Left ventricle myocardium inferior (tissue), 1 donor: ENCODE results near the gene RTN4R. TPM values are rescaled to one million over a fixed set of nuclear protein-coding genes. Genes with fewer than 3 reads are reported as not detected.

Experiments used
- DNase-seq: peaks from one replicate; pipeline ENCODE4 v3.0.0-alpha.2; 2020
- H3K27ac ChIP-seq: fragments of 200-600 bp; replicated peaks from 2 replicates; pipeline ENCODE4 v1.8.0; 2021
- H3K27me3 ChIP-seq: fragments of 200-600 bp; 2 replicates; pipeline ENCODE4 v1.8.0; 2021; ENCODE audit warnings: low read depth
- H3K36me3 ChIP-seq: fragments of 200-600 bp; 2 replicates; pipeline ENCODE4 v1.8.0; 2021
- H3K4me1 ChIP-seq: fragments of 200-600 bp; 2 replicates; pipeline ENCODE4 v1.8.0; 2021
- H3K4me3 ChIP-seq: fragments of 200-600 bp; 2 replicates; pipeline ENCODE4 v1.8.0; 2021; ENCODE audit warnings: mild to moderate bottlenecking, moderate library complexity
- H3K9me3 ChIP-seq: fragments of 200-600 bp; replicated peaks from 2 replicates; pipeline ENCODE4 v1.8.0; 2021
- CTCF ChIP-seq: fragments of 200-600 bp; IDR thresholded peaks from 2 replicates; pipeline ENCODE4 v1.8.0; 2021; ENCODE audit warnings: antibody characterized with exemption, mild to moderate bottlenecking, borderline replicate concordance
- intact Hi-C: fragments of 100-400 bp; cut with micrococcal nuclease; formaldehyde crosslinking; loops from one replicate; pipeline ENCODE4 v1.11.0; 2022
- microRNA-seq: library from miRNA; unstranded; fragments of <30 nt; microRNA quantifications from one replicate; pipeline ENCODE4 v1.2.0, GENCODE V29; 2020
- total RNA-seq: library from RNA; stranded (reverse); fragmentation: NEBNext Ultra II Directional; extraction: Animal tissue kit (Norgen Biotek cat#: 25700); gene quantifications from one replicate; pipeline ENCODE4 v1.2.1, GENCODE V29; 2021
- donor health status: DM: no; HTN: yes; CAD: no; lungs with severe emphysema.

RTN4R gene
- total RNA-seq, 1 donor from 2014 or later: 0.96 TPM

DNA sequence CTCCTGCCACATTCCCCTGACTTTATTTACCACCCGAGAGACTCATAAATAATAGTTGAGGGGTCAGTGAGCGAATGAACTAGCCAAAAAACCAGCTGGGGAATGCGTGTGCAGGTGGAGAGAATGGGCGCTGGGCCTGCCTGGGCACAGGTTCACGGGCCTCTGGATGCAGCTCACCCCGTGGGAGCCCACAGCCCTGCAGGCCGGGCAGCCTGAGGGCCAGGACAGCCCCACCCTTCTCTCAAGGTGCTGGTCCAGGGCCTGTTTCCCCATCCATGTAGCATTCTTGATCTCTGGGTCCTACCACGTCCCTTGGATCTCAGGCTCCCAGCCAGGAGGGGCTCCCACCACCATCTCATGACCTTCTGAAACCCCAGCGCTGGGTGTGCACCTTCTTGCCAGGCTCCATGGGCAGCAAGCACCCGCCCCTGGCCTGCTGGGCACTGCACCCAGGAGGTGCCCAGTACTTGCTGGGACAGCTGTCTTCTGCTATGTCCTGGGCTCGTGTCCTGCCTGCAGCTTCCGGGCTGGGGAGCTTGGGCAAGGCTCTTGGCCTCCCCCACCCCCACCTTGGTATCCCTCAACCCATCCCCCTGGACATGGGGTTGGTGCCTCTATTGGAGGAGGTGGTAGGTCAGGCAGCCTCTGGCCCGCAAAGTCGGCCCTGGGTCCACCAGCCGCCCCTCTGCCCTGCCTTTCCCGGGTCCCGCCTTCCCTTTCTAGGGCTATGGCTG lies 74.2 kb downstream of the RTN4R start:
- intact Hi-C loops: no loop called here
- no peak for TF ChIP-seq CTCF

GRCh38 chr22:20192972-20193760 lies 75.0 kb downstream of the RTN4R start:
- intact Hi-C loops: no loop called here
- no peaks in the 10 kb centered on the region for H3K4me1 ChIP-seq
- H3K27ac ChIP-seq: no peak overlapping the region
- no peak for DNase-seq
- no peak for TF ChIP-seq CTCF
- H3K4me3 ChIP-seq: no peak overlapping the region
- H3K36me3 ChIP-seq: no peaks in the 10 kb centered on the region
- no peaks in the 10 kb centered on the region for H3K27me3 ChIP-seq
- no peaks in the 10 kb centered on the region for H3K9me3 ChIP-seq

More for the DNA sequence above, 74.2 kb downstream of the RTN4R start:
- no peaks in the 10 kb centered on the region for H3K36me3 ChIP-seq
- no peaks in the 10 kb centered on the region for H3K4me1 ChIP-seq
- no peak overlapping the region for H3K4me3 ChIP-seq
- H3K27ac ChIP-seq: no peak overlapping the region
- H3K9me3 ChIP-seq: no peaks in the 10 kb centered on the region
- no peaks in the 10 kb centered on the region for H3K27me3 ChIP-seq
- DNase-seq: no peak

DNA sequence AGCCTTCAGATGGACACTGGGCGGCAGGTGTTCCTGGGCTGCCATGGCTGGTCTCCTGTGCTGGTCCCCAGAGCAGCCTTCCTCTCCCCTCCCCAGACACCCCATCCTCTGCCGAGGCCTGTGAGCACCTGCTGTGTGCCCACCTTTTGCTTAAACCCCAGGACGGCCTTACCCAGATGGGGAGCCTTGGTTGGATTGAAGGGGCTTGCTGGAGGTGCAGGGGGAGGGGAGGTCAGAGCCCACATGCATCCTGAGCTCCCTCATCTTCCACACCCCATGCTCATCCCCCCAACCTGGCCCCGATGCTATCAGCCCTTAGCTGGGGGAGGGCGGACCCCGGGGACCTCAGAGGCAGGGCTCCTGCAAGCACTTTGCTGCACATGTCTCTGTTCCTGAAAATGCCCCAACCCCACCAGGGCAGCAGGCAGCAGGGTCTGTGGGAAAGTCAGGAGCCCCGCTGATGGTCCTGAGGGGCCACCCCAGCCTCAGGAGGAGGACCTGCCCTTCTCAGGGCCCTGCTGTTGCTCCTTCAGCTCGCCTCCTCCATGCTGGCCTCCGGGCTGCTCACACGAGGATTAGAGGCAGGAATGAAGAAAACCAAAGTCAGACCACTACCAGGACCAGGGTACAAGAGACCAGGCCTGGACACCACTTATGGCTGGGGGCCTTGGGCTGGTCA lies 75.7 kb downstream of the RTN4R start:
- TF ChIP-seq CTCF: no peak
- Histone ChIP-seq H3K27ac (no peak overlapping the region), H3K27me3 (no peaks in the 10 kb centered on the region), H3K9me3 (no peaks in the 10 kb centered on the region), H3K36me3 (no peaks in the 10 kb centered on the region), H3K4me1 (no peaks in the 10 kb centered on the region), H3K4me3 (no peak overlapping the region)
- DNase-seq: no peak
- intact Hi-C loops: no loop called here

DNA sequence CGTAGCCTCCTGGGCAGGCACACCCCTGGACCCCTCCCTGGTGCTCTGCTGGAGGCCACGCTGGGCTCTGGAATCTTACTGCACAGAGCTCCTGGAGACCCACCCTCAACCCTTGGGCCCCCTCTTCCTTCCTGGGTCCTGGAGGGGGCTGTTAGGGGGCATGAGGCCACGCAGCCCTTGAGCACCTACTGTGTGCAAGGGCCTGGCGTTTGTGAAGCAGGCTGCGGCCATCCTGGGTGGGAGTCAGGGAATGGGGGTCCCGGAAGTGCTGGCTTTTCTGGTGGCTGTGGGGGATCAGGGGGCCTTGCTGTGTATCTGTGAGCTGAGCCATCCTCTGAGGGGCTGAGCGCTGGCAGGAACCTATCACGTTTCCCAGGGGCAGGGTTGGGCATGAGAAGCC lies 76.3 kb downstream of the RTN4R start:
- Histone ChIP-seq H3K27ac (no peak overlapping the region), H3K4me1 (no peaks in the 10 kb centered on the region), H3K27me3 (no peaks in the 10 kb centered on the region), H3K9me3 (no peaks in the 10 kb centered on the region), H3K36me3 (no peaks in the 10 kb centered on the region), H3K4me3 (no peak overlapping the region)
- no peak for TF ChIP-seq CTCF
- no peak for DNase-seq
- intact Hi-C loops: no loop called here

Small RNAs within 50 kb of the gene (microRNA-seq; reads per million reads assigned to microRNA genes)
- not detected for gene MIR1286

Other genes starting within 250 kb of the RTN4R start
- gene TANGO2, start 247.2 kb downstream of the RTN4R start, total RNA-seq: 71.7 TPM
- gene DGCR8, start 188.1 kb downstream of the RTN4R start, total RNA-seq: 16.8 TPM
- gene RANBP1, start 152.2 kb downstream of the RTN4R start, total RNA-seq: 39.6 TPM
- gene TRMT2A, start 151.1 kb downstream of the RTN4R start, total RNA-seq: 27.8 TPM
- gene ZDHHC8, start 136.5 kb downstream of the RTN4R start, total RNA-seq: 42.4 TPM
- gene CCDC188, start 117.3 kb downstream of the RTN4R start, total RNA-seq: not detected
- gene DGCR6L, start 51.7 kb upstream of the RTN4R start, total RNA-seq: 45.2 TPM
- 5.0 TPM for gene ZNF74, start 125.8 kb upstream of the RTN4R start, total RNA-seq
- gene SCARF2, start 169.5 kb upstream of the RTN4R start, total RNA-seq: 3.1 TPM
- gene KLHL22, start 227.5 kb upstream of the RTN4R start, total RNA-seq: 16.1 TPM
- gene MED15, start 239.3 kb upstream of the RTN4R start, total RNA-seq: 40.3 TPM